ENCODE measurements around the gene MUSK. TPM values are rescaled to one million over a fixed set of nuclear protein-coding genes. Genes with fewer than 3 reads are reported as not detected.

The MUSK gene
- total RNA-seq, 1 experiment from 2014 or later: not detected

DNA sequence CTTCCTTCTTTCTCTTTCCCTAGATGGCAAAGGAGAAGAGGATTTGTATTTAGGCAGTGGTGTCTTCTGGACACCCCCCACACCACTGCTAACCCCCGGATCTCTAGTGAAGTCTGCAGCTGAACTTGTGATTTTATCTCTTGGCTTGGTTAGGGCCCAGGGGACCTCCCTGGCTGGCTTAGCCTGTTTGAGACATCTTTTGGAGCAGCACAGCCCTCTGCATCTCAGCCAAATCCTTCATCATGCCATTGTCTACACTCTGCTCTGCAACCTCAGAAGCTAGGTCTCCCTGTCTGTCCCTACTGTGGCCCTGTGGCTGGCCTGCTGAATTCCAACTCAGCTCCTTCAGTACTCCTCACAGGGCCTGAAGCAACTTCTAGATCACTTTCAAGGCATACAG is 81.7 kb downstream of the MUSK start:
- Mint-ChIP-seq H3K27ac (no peak overlapping the region), H3K36me3 (no peaks in the 10 kb centered on the region), H3K27me3 (ENCODE audit: low read depth) (no peaks in the 10 kb centered on the region), H3K9me3 (no peaks in the 10 kb centered on the region; the same call in 1 of the 2 replicates), H3K4me1 (peaks cover 14% of the 10 kb centered on the region), H3K4me3 (no peak overlapping the region)
- DNase-seq (ENCODE audit: low spot score): no peak
- CTCF ChIA-PET: no interaction called here
- TF ChIP-seq JAZF1 (CRISPR knock-in tag; IDR thresholded peaks at IDR 0.05) (no peak), RELA (CRISPR knock-in tag; IDR thresholded peaks at IDR 0.05; ENCODE audit: borderline replicate concordance) (no peak), RORB (CRISPR knock-in tag; IDR thresholded peaks at IDR 0.05) (no peak), FOXP1 (CRISPR knock-in tag; IDR thresholded peaks at IDR 0.05; ENCODE audit: borderline replicate concordance) (no peak), ZNF317 (CRISPR knock-in tag; IDR thresholded peaks at IDR 0.05; ENCODE audit: borderline replicate concordance, low read depth) (no peak), CREM (CRISPR knock-in tag; IDR thresholded peaks at IDR 0.05) (no peak), NFE2L1 (CRISPR knock-in tag; IDR thresholded peaks at IDR 0.05) (no peak), TEAD1 (CRISPR knock-in tag; IDR thresholded peaks at IDR 0.05) (no peak), ZNF232 (CRISPR knock-in tag; IDR thresholded peaks at IDR 0.05) (no peak), ATF1 (CRISPR knock-in tag; IDR thresholded peaks at IDR 0.05) (no peak), FOXJ3 (CRISPR knock-in tag; IDR thresholded peaks at IDR 0.05; ENCODE audit: borderline replicate concordance) (no peak), ZNF396 (CRISPR knock-in tag; IDR thresholded peaks at IDR 0.05; ENCODE audit: borderline replicate concordance) (no peak)
- TF ChIP-seq, protein P1, sequence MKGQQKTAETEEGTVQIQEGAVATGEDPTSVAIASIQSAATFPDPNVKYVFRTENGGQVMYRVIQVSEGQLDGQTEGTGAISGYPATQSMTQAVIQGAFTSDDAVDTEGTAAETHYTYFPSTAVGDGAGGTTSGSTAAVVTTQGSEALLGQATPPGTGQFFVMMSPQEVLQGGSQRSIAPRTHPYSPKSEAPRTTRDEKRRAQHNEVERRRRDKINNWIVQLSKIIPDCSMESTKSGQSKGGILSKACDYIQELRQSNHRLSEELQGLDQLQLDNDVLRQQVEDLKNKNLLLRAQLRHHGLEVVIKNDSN (CRISPR knock-in tag; IDR thresholded peaks at IDR 0.05): no peak
- TF ChIP-seq, protein P2, sequence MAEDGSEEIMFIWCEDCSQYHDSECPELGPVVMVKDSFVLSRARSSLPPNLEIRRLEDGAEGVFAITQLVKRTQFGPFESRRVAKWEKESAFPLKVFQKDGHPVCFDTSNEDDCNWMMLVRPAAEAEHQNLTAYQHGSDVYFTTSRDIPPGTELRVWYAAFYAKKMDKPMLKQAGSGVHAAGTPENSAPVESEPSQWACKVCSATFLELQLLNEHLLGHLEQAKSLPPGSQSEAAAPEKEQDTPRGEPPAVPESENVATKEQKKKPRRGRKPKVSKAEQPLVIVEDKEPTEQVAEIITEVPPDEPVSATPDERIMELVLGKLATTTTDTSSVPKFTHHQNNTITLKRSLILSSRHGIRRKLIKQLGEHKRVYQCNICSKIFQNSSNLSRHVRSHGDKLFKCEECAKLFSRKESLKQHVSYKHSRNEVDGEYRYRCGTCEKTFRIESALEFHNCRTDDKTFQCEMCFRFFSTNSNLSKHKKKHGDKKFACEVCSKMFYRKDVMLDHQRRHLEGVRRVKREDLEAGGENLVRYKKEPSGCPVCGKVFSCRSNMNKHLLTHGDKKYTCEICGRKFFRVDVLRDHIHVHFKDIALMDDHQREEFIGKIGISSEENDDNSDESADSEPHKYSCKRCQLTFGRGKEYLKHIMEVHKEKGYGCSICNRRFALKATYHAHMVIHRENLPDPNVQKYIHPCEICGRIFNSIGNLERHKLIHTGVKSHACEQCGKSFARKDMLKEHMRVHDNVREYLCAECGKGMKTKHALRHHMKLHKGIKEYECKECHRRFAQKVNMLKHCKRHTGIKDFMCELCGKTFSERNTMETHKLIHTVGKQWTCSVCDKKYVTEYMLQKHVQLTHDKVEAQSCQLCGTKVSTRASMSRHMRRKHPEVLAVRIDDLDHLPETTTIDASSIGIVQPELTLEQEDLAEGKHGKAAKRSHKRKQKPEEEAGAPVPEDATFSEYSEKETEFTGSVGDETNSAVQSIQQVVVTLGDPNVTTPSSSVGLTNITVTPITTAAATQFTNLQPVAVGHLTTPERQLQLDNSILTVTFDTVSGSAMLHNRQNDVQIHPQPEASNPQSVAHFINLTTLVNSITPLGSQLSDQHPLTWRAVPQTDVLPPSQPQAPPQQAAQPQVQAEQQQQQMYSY (CRISPR knock-in tag; IDR thresholded peaks at IDR 0.05): no peak
- TF ChIP-seq, protein P3, sequence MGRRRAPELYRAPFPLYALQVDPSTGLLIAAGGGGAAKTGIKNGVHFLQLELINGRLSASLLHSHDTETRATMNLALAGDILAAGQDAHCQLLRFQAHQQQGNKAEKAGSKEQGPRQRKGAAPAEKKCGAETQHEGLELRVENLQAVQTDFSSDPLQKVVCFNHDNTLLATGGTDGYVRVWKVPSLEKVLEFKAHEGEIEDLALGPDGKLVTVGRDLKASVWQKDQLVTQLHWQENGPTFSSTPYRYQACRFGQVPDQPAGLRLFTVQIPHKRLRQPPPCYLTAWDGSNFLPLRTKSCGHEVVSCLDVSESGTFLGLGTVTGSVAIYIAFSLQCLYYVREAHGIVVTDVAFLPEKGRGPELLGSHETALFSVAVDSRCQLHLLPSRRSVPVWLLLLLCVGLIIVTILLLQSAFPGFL (CRISPR knock-in tag; IDR thresholded peaks at IDR 0.05; ENCODE audit: borderline replicate concordance): no peak
- TF ChIP-seq, protein P4, sequence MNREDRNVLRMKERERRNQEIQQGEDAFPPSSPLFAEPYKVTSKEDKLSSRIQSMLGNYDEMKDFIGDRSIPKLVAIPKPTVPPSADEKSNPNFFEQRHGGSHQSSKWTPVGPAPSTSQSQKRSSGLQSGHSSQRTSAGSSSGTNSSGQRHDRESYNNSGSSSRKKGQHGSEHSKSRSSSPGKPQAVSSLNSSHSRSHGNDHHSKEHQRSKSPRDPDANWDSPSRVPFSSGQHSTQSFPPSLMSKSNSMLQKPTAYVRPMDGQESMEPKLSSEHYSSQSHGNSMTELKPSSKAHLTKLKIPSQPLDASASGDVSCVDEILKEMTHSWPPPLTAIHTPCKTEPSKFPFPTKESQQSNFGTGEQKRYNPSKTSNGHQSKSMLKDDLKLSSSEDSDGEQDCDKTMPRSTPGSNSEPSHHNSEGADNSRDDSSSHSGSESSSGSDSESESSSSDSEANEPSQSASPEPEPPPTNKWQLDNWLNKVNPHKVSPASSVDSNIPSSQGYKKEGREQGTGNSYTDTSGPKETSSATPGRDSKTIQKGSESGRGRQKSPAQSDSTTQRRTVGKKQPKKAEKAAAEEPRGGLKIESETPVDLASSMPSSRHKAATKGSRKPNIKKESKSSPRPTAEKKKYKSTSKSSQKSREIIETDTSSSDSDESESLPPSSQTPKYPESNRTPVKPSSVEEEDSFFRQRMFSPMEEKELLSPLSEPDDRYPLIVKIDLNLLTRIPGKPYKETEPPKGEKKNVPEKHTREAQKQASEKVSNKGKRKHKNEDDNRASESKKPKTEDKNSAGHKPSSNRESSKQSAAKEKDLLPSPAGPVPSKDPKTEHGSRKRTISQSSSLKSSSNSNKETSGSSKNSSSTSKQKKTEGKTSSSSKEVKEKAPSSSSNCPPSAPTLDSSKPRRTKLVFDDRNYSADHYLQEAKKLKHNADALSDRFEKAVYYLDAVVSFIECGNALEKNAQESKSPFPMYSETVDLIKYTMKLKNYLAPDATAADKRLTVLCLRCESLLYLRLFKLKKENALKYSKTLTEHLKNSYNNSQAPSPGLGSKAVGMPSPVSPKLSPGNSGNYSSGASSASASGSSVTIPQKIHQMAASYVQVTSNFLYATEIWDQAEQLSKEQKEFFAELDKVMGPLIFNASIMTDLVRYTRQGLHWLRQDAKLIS (CRISPR knock-in tag; IDR thresholded peaks at IDR 0.05; ENCODE audit: borderline replicate concordance): no peak
- TF ChIP-seq, protein P5, sequence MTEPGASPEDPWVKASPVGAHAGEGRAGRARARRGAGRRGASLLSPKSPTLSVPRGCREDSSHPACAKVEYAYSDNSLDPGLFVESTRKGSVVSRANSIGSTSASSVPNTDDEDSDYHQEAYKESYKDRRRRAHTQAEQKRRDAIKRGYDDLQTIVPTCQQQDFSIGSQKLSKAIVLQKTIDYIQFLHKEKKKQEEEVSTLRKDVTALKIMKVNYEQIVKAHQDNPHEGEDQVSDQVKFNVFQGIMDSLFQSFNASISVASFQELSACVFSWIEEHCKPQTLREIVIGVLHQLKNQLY (CRISPR knock-in tag; IDR thresholded peaks at IDR 0.05): no peak
- ATAC-seq: no peak
- POLR2A ChIA-PET: no interaction called here
